Heart left ventricle (tissue), 13 donors: Measurements from ENCODE around the gene SLTM.
"Not testable (repeated sequence)": the region's sequence is repeated elsewhere in the genome, so short reads cannot be mapped to it uniquely, and the experiment has no call there.

Experiments used
- CTCF ChIP-seq, 12 donors: fragments of 200-600 bp; sonication (generic) in 4 of 12; IDR thresholded peaks; one replicate each; pipeline versions ENCODE4 v1.5.0 to v1.8.0; 2018 to 2022; ENCODE audit warnings: antibody characterized with exemption in 12 of 12, mild to moderate bottlenecking in 5 of 12
- POLR2A ChIP-seq, 2 donors: fragments of 450-650 bp; IDR thresholded peaks; one replicate each; pipeline ENCODE4 v1.6.1; 2017; ENCODE audit warnings: antibody characterized with exemption in 2 of 2, mild to moderate bottlenecking in 2 of 2, moderate library complexity in 2 of 2
- donor health status: ischemic (EF 13 %, LVEDD 7.1; RV severe dilation, severe dysfunction).
- donor health status: DM: no; HTN: yes; CAD: no.
- donor health status: DM: no; HTN: no; CAD: no.
- donor health status: ischemic (EF 25% LVEDD 6.9; RV normal size, moderate dysfunction).
- donor health status: ischemic (EF 25% LVEDD 5.7; RV mildly dilated, moderate dysfunction).
- donor health status: ischemic (EF 35%, LVEDD 5.7; RV mildly dilated, moderate dysfunction).
- donor health status: nonischemic (EF 11% LVEDD 7.7; RV severe dilation, severe dysfunction).
- donor health status: DM: yes; HTN: yes; CAD: no.
- donor health status: PGD.
- donor health status: ischemic (EF 29% LVEDD 5.4; RV normal size, mild dysfunction).
- donor health status: nonischemic (EF 23%, LVEDD 6.1; RV moderate dilation, normal function).

DNA sequence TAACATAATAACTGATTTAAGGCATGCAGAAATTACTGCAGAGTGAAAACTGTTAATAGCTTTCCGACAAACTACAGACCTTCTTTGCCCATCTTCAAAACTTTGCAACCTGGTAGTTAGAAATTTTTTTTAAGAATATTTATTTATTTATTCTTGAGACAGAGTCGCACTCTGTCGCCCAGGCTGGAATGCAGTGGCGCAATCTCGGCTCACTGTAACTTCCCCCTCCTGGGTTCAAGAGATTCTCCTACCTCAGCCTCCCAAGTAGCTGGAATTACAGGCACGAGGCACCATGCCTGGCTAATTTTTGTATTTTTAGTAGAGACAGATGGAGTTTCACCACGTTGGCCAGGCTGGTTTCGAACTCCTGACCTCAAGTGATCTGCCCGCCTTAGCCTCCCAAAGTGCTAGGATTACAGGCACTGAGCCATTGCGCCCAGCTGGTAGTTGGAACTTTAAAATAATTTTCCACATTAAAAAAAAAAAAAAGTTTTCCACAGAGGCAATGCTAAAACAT is 15.8 kb downstream of the SLTM start:
- not testable (repeated sequence) for TF ChIP-seq CTCF, POLR2A (IDR thresholded peaks at IDR 0.05)
